GM12874 (cell line): ENCODE results near the gene DLGAP5.

ENCODE experiments used
- CTCF ChIP-seq: IDR thresholded peaks from 2 replicates; pipeline ENCODE4 v1.5.1; 2011; ENCODE audit warnings: low read depth, mild to moderate bottlenecking, control low read depth, low read length, moderate library complexity; ENCODE audit not compliant: insufficient read depth

DLGAP5 gene

DNA sequence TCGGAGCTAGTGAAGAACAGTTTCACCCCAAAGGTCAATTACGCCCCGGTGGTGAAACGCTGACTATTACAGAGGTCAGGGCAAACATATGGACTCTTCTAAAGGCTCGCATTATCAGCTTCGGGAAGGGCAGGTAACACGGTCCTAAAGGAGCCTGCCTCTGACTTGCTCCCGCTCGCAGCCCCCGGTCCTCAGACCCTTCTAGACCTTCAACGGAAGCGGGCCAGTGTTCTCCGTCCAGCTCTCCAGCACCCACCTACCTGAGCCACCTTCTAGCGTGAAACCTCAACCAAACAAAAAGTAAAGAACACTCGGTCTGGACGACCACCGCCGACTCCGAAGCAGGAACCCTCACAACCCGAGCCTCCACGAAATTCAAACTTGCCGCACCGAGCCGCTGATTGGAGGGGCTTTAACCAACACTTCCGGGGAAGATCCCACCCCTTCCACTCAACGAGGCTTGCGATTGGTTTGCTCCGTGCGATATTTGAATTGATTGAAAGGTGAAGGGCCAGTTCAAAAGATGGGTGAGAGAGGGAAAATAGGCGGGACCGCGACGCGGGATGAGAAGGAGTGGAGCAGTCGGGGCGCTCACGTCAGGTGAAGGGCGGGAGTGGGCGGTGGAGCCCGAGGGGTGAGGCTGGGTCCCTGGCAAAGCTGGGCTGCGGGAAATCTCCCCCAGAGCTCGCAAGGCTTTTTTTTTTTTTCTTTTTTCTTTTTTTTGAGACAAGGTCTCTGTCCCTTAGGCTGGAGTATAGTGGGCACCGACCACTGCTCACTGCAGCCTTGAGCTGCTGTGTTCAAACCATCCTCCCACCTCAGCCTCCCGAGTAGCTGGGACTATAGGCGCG is at the start of gene DLGAP5:
DLGAP5 (minus strand) TSS at position 383 of the 851 bp plus-strand sequence. CDS start 2,406 bp downstream, outside the sequence.
- TF ChIP-seq CTCF, result no peak

- no peak for TF ChIP-seq CTCF
Observed at GRCh38 chr14:55240526-55241178, 49.3 kb upstream of the DLGAP5 start.

- TF ChIP-seq CTCF, result no peak
Observed at GRCh38 chr14:55239320-55239719, 47.9 kb upstream of the DLGAP5 start.

DNA sequence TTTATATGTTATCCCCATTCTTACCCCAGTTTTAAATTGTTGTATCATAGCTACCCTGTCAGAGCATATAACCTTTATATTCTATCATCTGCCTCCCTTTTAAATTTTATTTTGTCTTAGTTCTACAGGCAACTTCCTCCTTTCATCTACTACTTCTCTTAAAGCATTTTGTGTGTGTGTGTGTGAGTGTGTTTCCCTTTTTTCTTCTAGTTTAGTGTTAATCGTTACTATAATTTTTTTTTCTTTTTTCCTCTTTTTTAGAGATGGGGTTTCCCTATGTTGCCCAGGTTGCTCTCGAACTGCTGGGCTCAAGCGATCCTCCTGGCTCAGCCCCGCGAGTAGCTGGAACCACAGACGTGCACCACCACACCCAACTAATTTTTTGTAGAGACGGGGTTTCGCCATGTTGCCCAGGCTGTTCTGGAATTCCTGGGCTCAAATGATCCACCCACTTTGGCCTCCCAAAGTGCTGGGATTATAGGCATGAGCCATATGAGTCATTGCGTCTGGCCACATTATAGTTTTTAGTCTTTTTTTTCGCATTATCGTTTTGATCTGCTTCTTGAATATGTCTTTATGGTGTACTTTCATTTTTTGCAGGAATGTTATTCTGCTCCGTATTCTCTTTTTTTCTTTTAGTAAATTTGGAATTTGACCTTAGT is 46.8 kb upstream of the DLGAP5 start:
- no peak for TF ChIP-seq CTCF

- no peak for TF ChIP-seq CTCF
Observed at GRCh38 chr14:55233591-55233990, 42.2 kb upstream of the DLGAP5 start.

- TF ChIP-seq CTCF, result no peak
Observed at GRCh38 chr14:55228261-55228660, 36.9 kb upstream of the DLGAP5 start.

DNA sequence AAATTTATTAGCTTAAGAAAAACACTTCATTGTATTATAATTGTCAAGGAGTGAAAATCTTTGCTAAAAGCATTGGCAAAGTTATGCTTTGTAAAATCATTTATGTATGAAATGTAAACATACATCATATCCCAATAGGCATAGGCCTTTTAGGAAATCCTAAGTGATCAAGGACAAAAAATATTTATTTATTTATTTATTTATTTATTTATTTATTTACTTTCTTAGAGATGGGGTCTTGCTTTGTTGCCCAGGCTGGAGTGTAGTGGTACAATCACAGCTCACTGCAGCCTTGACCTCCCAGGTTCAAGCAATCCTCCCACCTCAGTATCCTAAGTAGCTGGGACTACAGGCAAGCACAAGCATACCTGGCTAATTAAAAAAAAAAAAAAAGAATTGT is 32.0 kb upstream of the DLGAP5 start:
- no peak for TF ChIP-seq CTCF
